Osteoblast (primary cell): Measurements from ENCODE around the gene SLC35G1. TPM values are rescaled to one million over a fixed set of nuclear protein-coding genes. Genes with fewer than 3 reads are reported as not detected.

Experiments
- DNase-seq: peaks from one replicate; pipeline ENCODE4 v3.0.0; 2011; ENCODE audit warnings: low spot score, mixed read lengths; ENCODE audit not compliant: insufficient read length; ENCODE audit errors: missing footprints
- H2AFZ ChIP-seq: 2 replicates; pipeline ENCODE4 v1.6.0; 2011; ENCODE audit warnings: mild to moderate bottlenecking, low read length
- H3K27ac ChIP-seq: 2 replicates; pipeline ENCODE4 v1.5.1; 2011; ENCODE audit warnings: mild to moderate bottlenecking, low read depth, low read length, moderate library complexity
- H3K27me3 ChIP-seq: 2 replicates; pipeline ENCODE4 v1.6.0; 2012; ENCODE audit warnings: mild to moderate bottlenecking, control low read depth, inconsistent platforms, low read length, moderate library complexity; ENCODE audit not compliant: insufficient read depth
- H3K36me3 ChIP-seq: 2 replicates; pipeline ENCODE4 v1.5.1; 2011; ENCODE audit warnings: mild to moderate bottlenecking, low read length, control low read depth, moderate library complexity; ENCODE audit not compliant: insufficient read depth
- H3K4me1 ChIP-seq: 2 replicates; pipeline ENCODE4 v1.5.1; 2011; ENCODE audit warnings: mild to moderate bottlenecking, low read length, control low read depth, moderate library complexity; ENCODE audit not compliant: insufficient read depth
- H3K4me2 ChIP-seq: 2 replicates; pipeline ENCODE4 v1.6.0; 2011; ENCODE audit warnings: mild to moderate bottlenecking, low read length; ENCODE audit not compliant: insufficient read depth
- H3K4me3 ChIP-seq: fragments of 200-600 bp; sonication (generic); 3 replicates; pipeline ENCODE4 v1.5.1; 2012; ENCODE audit warnings: mild to moderate bottlenecking, low read length, inconsistent platforms; ENCODE audit not compliant: insufficient read depth
- H3K79me2 ChIP-seq: 2 replicates; pipeline ENCODE4 v1.6.0; 2012; ENCODE audit warnings: mild to moderate bottlenecking, low read length, control low read depth, inconsistent platforms; ENCODE audit not compliant: insufficient read depth
- H3K9me3 ChIP-seq: 2 replicates; pipeline ENCODE4 v1.5.1; 2011; ENCODE audit warnings: low read depth, low read length, control low read depth
- H4K20me1 ChIP-seq: 2 replicates; pipeline ENCODE4 v1.6.0; 2012; ENCODE audit warnings: mild to moderate bottlenecking, low read length, control low read depth; ENCODE audit not compliant: insufficient read depth
- CTCF ChIP-seq: IDR thresholded peaks from 2 replicates; pipeline ENCODE4 v1.5.1; 2011; ENCODE audit warnings: mild to moderate bottlenecking, low read depth, low read length, moderate library complexity; ENCODE audit errors: extremely low read depth
- total RNA-seq: library from RNA; depleted of rRNA; stranded (reverse); fragments of >200 nt; gene quantifications from 2 replicates; pipeline ENCODE4 v1.2.3, GENCODE V29; 2012

SLC35G1 gene, protein sequence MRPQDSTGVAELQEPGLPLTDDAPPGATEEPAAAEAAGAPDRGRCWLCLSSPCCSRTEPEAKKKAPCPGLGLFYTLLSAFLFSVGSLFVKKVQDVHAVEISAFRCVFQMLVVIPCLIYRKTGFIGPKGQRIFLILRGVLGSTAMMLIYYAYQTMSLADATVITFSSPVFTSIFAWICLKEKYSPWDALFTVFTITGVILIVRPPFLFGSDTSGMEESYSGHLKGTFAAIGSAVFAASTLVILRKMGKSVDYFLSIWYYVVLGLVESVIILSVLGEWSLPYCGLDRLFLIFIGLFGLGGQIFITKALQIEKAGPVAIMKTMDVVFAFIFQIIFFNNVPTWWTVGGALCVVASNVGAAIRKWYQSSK
- total RNA-seq = 5.4 and 7.4 TPM in 2 replicates

GRCh38 chr10:93893646-93894515 is at the start of gene SLC35G1:
Gene SLC35G1, plus strand, starts transcription at chr10:93893978. Its CDS starts 56 bp downstream, at chr10:93894034.
- peak; percentile 97 for DNase-seq

DNA sequence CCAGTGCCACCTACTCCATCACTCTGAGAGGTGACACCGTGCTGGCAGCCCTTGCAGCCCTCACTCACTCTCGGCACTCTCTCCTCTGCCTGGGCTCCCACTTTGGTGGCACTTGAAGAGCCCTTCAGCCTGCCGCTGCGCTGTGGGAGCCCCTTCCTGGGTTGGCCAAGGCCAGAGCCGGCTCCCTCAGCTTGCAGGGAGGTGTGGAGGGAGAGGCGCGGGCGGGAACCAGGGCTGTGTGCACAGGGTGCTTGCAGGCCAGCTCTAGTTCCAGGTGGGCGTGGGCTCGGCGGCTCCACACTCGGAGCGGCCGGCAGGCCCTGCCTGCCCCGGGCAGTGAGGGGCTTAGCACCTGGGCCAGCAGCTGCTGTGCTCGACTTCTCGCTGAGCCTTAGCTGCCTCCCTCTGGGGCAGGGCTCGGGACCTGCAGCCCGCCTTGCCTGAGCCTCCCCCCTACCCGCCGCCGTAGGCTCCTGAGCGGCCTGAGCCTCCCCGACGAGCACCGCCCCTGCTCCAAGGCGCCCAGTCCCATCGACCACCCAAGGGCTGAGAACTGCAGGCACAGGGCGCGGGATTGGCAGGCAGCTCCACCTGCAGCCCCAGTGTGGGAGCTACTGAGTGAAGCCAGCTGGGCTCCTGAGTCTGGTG is 48.7 kb upstream of the SLC35G1 start:
- Histone ChIP-seq H4K20me1 (no peaks in the 10 kb centered on the region), H3K79me2 (no peaks in the 10 kb centered on the region), H3K27me3 (peaks cover 24% of the 10 kb centered on the region), H3K36me3 (no peaks in the 10 kb centered on the region), H3K4me1 (no peaks in the 10 kb centered on the region), H3K4me3 (no peak overlapping the region), H3K27ac (no peak overlapping the region), H3K9me3 (no peaks in the 10 kb centered on the region), H2AFZ (no peak overlapping the region), H3K4me2 (no peak overlapping the region)
- DNase-seq = no peak
- TF ChIP-seq CTCF = no peak

More at GRCh38 chr10:93893646-93894515, at the start of gene SLC35G1:
- no peaks in the 10 kb centered on the region for H4K20me1 ChIP-seq
- H3K4me2 ChIP-seq = peak within 1 kb of the TSS; percentile 93
- H3K9me3 ChIP-seq = no peaks in the 10 kb centered on the region
- peaks cover 5% of the 10 kb centered on the region for H3K27me3 ChIP-seq
- H3K27ac ChIP-seq = peak within 1 kb of the TSS; percentile 52
- peak within 1 kb of the TSS; percentile 99 for H2AFZ ChIP-seq
- peak within 1 kb of the TSS; percentile 86 for H3K4me3 ChIP-seq
- H3K36me3 ChIP-seq = no peaks in the 10 kb centered on the region
- peaks cover 5% of the 10 kb centered on the region for H3K79me2 ChIP-seq
- no peak for TF ChIP-seq CTCF
- H3K4me1 ChIP-seq = peaks cover 5% of the 10 kb centered on the region

DNA sequence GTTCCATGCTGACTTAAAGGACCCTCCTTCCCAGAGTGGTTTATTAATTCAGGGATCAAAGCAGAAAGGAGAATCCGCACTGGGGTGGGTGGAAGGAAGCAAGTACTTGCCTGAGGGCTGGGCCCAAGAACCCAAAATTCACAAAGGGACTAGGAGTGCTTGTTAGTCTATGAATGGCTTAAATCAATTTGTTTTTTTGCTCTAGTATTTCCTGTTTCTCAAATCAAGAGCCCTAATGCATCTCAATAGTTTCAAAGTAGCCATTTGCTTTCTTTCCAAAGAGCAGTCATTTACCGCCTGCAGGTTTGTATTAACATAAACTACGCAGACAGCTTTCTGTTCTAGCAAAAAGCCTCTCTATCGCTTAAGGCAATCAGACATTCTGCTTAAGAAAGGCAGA is 44.2 kb upstream of the SLC35G1 start:
- H3K79me2 ChIP-seq = no peaks in the 10 kb centered on the region
- H2AFZ ChIP-seq = no peak overlapping the region
- H3K4me3 ChIP-seq = no peak overlapping the region
- TF ChIP-seq CTCF = no peak
- no peaks in the 10 kb centered on the region for H3K36me3 ChIP-seq
- no peaks in the 10 kb centered on the region for H3K9me3 ChIP-seq
- peaks cover 25% of the 10 kb centered on the region for H3K27me3 ChIP-seq
- H3K27ac ChIP-seq = no peak overlapping the region
- H3K4me1 ChIP-seq = no peaks in the 10 kb centered on the region
- no peak overlapping the region for H3K4me2 ChIP-seq
- no peak for DNase-seq
- no peaks in the 10 kb centered on the region for H4K20me1 ChIP-seq
